ENCODE data around the gene WNT1. TPM values are rescaled to one million over a fixed set of nuclear protein-coding genes. Genes with fewer than 3 reads are reported as not detected.
A peak's percentile ranks its signal among the peaks of the same experiment; 100 is the strongest.

The WNT1 gene
- total RNA-seq, 4 donors from 2014 or later: not detected

DNA sequence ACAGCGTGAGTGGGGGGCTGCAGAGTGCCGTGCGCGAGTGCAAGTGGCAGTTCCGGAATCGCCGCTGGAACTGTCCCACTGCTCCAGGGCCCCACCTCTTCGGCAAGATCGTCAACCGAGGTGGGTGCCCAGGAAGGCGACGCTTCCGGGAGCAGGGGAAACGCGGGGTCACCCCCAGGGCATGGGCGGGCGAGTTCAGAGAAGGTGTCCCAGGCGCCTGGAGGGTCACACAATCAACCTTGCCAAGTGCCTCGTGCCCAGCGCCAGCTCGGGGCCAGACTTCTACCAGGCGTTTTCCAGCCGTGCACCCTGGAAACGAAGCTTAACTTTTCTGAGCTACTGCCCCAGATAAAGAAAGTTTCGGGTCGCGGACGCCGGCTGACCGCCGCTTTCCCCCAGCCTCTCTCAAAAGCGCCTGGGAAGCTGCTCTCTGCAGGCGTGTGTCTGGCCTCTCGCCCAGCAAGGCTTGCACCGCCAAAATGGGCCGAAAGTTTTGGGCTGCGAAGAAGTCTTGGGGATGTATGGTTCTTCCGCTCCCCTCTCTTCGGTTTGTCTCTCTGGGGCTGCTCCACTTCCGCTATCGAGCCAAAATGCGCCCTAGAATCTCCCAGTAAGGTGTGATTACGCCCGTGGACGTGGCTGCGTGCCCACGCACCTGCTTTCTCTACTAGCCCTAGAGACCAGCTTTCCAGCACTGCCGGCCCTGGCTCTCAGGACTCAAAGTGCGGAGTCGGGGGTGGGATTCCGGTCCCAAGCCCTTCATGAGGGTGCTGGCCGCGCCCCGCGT, 1.7 kb downstream of the WNT1 start:
- H3K4me3 ChIP-seq: peak overlapping the region in 1 of 2 donors; percentile 4

GRCh38 chr12:48980389-48980952, 2.3 kb downstream of the WNT1 start:
- Histone ChIP-seq H3K4me1 (peaks cover 0 to 36% of the 10 kb centered on the region in 2 donors), H3K36me3 (no peaks in the 10 kb centered on the region), H3K27ac (no peak overlapping the region), H3K9me3 (no peaks in the 10 kb centered on the region), H3K27me3 (peaks cover 28 to 50% of the 10 kb centered on the region in 2 donors), H3K4me3 (no peak overlapping the region)
- DNase-seq: no peak
- TF ChIP-seq, protein P1, sequence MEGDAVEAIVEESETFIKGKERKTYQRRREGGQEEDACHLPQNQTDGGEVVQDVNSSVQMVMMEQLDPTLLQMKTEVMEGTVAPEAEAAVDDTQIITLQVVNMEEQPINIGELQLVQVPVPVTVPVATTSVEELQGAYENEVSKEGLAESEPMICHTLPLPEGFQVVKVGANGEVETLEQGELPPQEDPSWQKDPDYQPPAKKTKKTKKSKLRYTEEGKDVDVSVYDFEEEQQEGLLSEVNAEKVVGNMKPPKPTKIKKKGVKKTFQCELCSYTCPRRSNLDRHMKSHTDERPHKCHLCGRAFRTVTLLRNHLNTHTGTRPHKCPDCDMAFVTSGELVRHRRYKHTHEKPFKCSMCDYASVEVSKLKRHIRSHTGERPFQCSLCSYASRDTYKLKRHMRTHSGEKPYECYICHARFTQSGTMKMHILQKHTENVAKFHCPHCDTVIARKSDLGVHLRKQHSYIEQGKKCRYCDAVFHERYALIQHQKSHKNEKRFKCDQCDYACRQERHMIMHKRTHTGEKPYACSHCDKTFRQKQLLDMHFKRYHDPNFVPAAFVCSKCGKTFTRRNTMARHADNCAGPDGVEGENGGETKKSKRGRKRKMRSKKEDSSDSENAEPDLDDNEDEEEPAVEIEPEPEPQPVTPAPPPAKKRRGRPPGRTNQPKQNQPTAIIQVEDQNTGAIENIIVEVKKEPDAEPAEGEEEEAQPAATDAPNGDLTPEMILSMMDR (IDR thresholded peaks at IDR 0.05): no peak
- TF ChIP-seq POLR2A (IDR thresholded peaks at IDR 0.05): no peak
- intact Hi-C loops (cut with DNase I; ENCODE audit: low total_unique reads): no loop called here

More for the DNA sequence above, 1.7 kb downstream of the WNT1 start:
- TF ChIP-seq POLR2A (IDR thresholded peaks at IDR 0.05): no peak
- TF ChIP-seq, protein P1 (IDR thresholded peaks at IDR 0.05): no peak
- H3K4me1 ChIP-seq: peaks cover 0 to 36% of the 10 kb centered on the region in 2 donors
- intact Hi-C loops (cut with DNase I; ENCODE audit: low total_unique reads): no loop called here
- DNase-seq: no peak
- H3K36me3 ChIP-seq: no peaks in the 10 kb centered on the region
- H3K27ac ChIP-seq: no peak overlapping the region
- H3K9me3 ChIP-seq: no peaks in the 10 kb centered on the region
- H3K27me3 ChIP-seq: peaks cover 28 to 50% of the 10 kb centered on the region in 2 donors

DNA sequence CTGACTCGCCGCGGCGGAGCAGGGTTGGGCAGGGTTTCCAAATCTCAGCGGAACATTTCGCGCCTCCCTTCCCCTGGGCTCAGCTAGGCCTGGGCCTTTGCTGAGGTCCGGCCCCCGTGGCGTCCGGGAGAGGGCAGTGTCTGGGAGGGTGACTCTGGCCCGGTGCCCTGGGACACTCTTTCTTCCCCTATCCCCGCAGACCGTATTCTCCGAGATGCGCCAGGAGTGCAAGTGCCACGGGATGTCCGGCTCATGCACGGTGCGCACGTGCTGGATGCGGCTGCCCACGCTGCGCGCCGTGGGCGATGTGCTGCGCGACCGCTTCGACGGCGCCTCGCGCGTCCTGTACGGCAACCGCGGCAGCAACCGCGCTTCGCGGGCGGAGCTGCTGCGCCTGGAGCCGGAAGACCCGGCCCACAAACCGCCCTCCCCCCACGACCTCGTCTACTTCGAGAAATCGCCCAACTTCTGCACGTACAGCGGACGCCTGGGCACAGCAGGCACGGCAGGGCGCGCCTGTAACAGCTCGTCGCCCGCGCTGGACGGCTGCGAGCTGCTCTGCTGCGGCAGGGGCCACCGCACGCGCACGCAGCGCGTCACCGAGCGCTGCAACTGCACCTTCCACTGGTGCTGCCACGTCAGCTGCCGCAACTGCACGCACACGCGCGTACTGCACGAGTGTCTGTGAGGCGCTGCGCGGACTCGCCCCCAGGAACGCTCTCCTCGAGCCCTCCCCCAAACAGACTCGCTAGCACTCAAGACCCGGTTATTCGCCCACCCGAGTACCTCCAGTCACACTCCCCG, 3.0 kb downstream of the WNT1 start:
- DNase-seq: no peak
- no peaks in the 10 kb centered on the region for H3K9me3 ChIP-seq
- no peak overlapping the region for H3K27ac ChIP-seq
- peaks cover 0 to 36% of the 10 kb centered on the region in 2 donors for H3K4me1 ChIP-seq
- intact Hi-C loops (cut with DNase I; ENCODE audit: low total_unique reads): no loop called here
- no peak overlapping the region for H3K4me3 ChIP-seq
- peaks cover 28 to 50% of the 10 kb centered on the region in 2 donors for H3K27me3 ChIP-seq
- no peaks in the 10 kb centered on the region for H3K36me3 ChIP-seq
- TF ChIP-seq, protein P1 (IDR thresholded peaks at IDR 0.05): no peak
- no peak for TF ChIP-seq POLR2A (IDR thresholded peaks at IDR 0.05)

DNA sequence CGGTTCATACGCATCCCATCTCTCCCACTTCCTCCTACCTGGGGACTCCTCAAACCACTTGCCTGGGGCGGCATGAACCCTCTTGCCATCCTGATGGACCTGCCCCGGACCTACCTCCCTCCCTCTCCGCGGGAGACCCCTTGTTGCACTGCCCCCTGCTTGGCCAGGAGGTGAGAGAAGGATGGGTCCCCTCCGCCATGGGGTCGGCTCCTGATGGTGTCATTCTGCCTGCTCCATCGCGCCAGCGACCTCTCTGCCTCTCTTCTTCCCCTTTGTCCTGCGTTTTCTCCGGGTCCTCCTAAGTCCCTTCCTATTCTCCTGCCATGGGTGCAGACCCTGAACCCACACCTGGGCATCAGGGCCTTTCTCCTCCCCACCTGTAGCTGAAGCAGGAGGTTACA, 3.6 kb downstream of the WNT1 start:
- no peaks in the 10 kb centered on the region for H3K36me3 ChIP-seq
- DNase-seq: no peak
- intact Hi-C loops (cut with DNase I; ENCODE audit: low total_unique reads): no loop called here
- peaks cover 28 to 50% of the 10 kb centered on the region in 2 donors for H3K27me3 ChIP-seq
- H3K4me3 ChIP-seq: no peak overlapping the region
- no peak overlapping the region for H3K27ac ChIP-seq
- H3K9me3 ChIP-seq: no peaks in the 10 kb centered on the region
- H3K4me1 ChIP-seq: peaks cover 0 to 36% of the 10 kb centered on the region in 2 donors
- TF ChIP-seq, protein P1 (IDR thresholded peaks at IDR 0.05): no peak
- no peak for TF ChIP-seq POLR2A (IDR thresholded peaks at IDR 0.05)
